Natural killer cell treated with Interleukin-12 subunit alpha and Interleukin-12 subunit beta and Interleukin-15 and Interleukin-18, amount 100 ng/mL, for 72 hours (primary cell): Measurements from ENCODE around the gene SH3BGRL3. TPM values are rescaled to one million over a fixed set of nuclear protein-coding genes. Genes with fewer than 3 reads are reported as not detected.
A peak's percentile ranks its signal among the peaks of the same experiment; 100 is the strongest.

Source experiments
- ATAC-seq, 2 donors: fragments of 150-1000 bp; cut with Tn5 transposase in 1 of 2; sonication (Bioruptor Pico), chemical (Tn5 transposase) in 1 of 2; 2 replicates each; pipeline ENCODE4 v1.10.0; 2021
- DNase-seq: peaks from one replicate; pipeline ENCODE4 v3.0.0; 2022; ENCODE audit warnings: low spot score
- H3K27ac Mint-ChIP-seq, 2 donors: 1 replicate in 1 of 2; 2 replicates in 1 of 2; pipeline ENCODE4 v1.8.0; 2022; ENCODE audit warnings: mixed read lengths in 2 of 2, mild to moderate bottlenecking in 1 of 2, moderate library complexity in 1 of 2
- H3K27me3 Mint-ChIP-seq, 2 donors: 1 replicate in 1 of 2; 2 replicates in 1 of 2; pipeline ENCODE4 v1.8.0; 2022; ENCODE audit warnings: mixed read lengths in 2 of 2
- H3K36me3 Mint-ChIP-seq: one replicate; pipeline ENCODE4 v1.8.0; 2022; ENCODE audit warnings: mixed read lengths
- H3K4me1 Mint-ChIP-seq, 2 donors: 1 replicate in 1 of 2; 2 replicates in 1 of 2; pipeline ENCODE4 v1.8.0; 2022; ENCODE audit warnings: low read depth in 2 of 2, mixed read lengths in 2 of 2, mild to moderate bottlenecking in 1 of 2
- H3K4me3 Mint-ChIP-seq: one replicate; pipeline ENCODE4 v1.8.0; 2022; ENCODE audit warnings: mixed read lengths
- H3K9me3 Mint-ChIP-seq: 2 replicates; pipeline ENCODE4 v1.8.0; 2022; ENCODE audit warnings: mixed read lengths
- total RNA-seq, 2 donors: library from RNA; stranded (reverse); gene quantifications; one replicate each; pipeline ENCODE4 v1.2.3, GENCODE V29; 2022

Gene SH3BGRL3
- total RNA-seq, 2 donors from 2014 or later: 203 to 249 TPM

DNA sequence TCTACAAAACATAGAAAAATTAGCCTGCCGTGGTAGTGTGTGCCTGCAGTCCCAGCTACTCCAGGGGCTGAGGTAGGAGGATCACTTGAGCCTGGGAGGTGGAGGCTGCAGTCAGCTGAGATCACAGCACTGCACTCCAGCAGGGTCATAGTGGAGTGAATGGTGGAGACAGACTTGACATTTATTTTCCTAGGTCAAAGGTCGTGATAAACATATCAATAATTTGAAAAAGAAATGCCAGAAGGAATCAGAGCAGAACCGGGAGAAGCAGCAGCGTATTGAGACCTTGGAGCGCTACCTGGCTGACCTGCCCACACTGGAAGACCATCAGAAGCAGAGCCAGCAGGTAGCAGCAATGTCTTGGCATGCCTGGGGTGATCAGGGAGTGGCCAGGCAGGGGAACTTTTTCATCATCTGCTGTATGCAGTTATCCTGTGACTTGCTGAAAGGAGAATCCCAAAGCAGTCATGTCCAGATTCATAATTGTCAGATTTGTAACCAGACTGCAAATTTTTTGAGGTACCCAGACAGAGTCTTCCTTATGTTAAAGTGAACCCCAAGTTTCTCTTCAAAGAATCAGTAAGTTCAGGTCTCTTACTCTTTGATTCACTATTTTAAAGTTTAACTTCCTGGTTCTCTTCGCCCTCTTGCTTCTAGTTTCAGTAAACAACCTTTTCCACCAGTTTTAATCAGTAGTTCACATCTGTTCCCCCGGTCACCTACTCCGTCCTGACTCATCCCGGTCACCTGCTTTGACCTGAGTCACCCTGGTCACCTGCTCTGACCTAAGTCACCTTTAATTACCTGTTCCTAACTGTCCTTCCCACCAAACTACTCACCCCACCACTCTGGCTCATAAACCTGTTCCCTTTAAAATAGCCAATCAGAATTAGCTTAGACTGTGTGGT, 11.3 kb upstream of the SH3BGRL3 start:
- Mint-ChIP-seq H3K36me3 (peaks cover 52% of the 10 kb centered on the region), H3K27ac (no peak overlapping the region), H3K4me3 (no peak overlapping the region), H3K9me3 (peaks cover 6% of the 10 kb centered on the region), H3K4me1 (no peaks in the 10 kb centered on the region), H3K27me3 (no peaks in the 10 kb centered on the region)
- ATAC-seq (no peak), DNase-seq (no peak)

DNA sequence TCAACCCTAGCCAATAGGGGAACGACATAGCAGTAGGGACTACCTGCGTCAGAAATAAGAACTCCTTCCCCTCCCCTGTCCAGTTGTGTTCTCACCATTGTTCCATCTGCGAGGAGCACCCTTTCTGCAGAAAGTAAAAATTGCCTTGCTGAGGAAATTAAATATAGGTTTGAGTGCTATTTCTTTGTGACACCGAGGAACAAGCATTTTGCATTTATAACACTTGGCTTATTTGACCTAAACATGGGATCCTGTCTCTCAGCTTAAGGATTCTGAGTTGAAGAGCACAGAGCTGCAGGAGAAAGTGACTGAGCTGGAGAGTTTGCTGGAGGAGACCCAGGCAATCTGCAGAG, 10.7 kb upstream of the SH3BGRL3 start:
- Mint-ChIP-seq H3K36me3 (peaks cover 47% of the 10 kb centered on the region), H3K4me1 (peaks cover under 1 to 2% of the 10 kb centered on the region in 2 donors), H3K9me3 (peaks cover 6% of the 10 kb centered on the region), H3K4me3 (no peak overlapping the region), H3K27me3 (no peaks in the 10 kb centered on the region), H3K27ac (no peak overlapping the region)
- ATAC-seq (no peak), DNase-seq (no peak)

DNA sequence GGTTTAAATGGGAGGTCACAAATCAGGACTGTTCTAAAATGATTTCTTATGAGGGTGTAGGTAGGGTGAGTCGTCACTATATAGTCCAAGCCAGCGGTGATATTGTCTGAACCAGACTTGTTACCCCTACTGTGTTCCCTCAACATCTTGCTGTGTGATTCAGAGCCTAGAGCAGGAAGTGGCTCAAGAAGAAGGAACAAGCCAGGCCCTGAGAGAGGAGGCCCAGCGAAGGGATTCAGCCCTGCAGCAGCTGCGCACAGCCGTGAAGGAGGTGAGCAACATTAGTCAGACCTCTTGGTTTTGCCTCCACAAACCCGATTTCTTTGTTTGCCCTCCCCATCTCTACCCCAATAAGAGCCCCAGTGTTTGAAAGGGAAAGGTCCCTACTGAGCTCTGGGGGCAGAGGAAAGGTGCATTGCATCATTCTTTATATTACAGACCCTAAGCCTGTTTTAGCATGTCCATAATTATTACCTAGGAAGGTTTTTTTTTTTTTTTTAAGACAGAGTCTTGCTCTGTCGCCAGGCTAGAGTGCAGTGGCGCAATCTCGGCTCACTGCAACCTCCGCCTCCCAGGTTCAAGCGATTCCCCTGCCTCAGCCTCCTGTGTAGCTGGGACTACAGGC, 5.0 kb upstream of the SH3BGRL3 start:
- Mint-ChIP-seq H3K36me3 (peaks cover 20% of the 10 kb centered on the region), H3K4me3 (no peak overlapping the region), H3K27me3 (no peaks in the 10 kb centered on the region), H3K4me1 (peaks cover 45 to 49% of the 10 kb centered on the region in 2 donors), H3K9me3 (no peaks in the 10 kb centered on the region), H3K27ac (peak overlapping the region; percentile 17 to 84)
- DNase-seq (no peak), ATAC-seq (no peak)

DNA sequence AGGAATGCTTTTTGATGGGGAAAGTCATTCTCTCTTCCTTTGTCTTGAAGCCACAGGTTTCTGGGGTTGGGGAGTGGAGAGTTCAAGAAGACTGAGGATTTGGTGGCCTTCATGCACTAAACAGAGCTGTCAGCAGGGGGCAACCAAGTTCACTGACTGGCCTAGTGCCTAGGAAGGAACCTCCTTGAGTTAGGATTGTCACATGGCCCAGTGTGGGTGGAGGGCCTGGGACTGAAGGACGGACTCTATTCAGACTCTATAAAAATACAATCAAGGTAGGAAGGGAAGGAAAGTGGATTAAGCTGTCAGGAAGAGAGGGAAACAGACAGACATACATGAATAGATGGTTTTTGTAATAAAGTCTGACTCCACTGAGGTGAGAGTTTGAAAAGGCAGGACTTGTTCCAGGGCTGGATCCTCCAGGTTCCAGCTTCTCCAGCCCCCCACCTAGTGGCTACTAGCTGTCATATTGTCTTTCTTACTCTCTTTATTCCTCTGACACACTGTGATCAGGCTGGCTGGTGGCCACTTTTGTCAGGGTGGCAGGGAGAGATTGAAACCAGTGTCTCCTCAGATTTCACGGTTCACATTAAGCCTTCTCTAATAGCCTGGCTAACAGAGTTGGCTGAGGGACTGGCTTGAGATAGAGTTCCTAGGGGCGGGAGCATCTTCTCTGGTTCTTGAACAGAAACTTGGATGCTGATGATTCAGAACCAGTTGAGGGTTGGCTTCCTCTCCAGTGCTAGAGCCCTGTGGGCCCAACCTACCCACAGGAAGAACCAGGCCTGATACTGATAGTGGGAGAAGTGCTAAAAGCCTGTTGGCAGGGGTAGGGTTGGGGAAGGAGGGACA, 4.1 kb upstream of the SH3BGRL3 start:
- H3K27me3 Mint-ChIP-seq: no peaks in the 10 kb centered on the region
- H3K4me3 Mint-ChIP-seq: peak overlapping the region; percentile 86
- peaks cover 16% of the 10 kb centered on the region for H3K36me3 Mint-ChIP-seq
- H3K27ac Mint-ChIP-seq: peak overlapping the region; percentile 75 to 84
- ATAC-seq: peak; percentile 84
- peak; percentile 82 for DNase-seq
- peaks cover 48 to 54% of the 10 kb centered on the region in 2 donors for H3K4me1 Mint-ChIP-seq
- no peaks in the 10 kb centered on the region for H3K9me3 Mint-ChIP-seq

DNA sequence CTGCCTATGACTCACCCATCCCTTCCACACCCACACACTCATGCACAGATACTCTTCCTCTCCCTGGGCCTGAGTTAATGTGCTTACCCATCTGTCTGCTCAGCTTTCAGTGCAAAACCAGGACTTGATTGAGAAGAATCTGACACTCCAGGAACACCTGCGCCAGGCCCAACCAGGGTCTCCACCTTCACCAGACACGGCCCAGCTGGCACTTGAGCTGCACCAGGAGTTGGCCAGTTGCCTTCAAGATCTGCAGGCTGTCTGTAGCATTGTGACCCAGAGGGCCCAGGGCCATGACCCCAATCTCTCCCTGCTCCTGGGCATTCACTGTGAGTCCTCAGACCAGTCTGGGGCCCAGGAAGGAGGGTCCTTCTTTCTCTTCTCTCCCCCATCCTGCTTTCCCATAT, 3.5 kb upstream of the SH3BGRL3 start:
- no peaks in the 10 kb centered on the region for H3K27me3 Mint-ChIP-seq
- peaks cover 11% of the 10 kb centered on the region for H3K36me3 Mint-ChIP-seq
- peak overlapping the region; percentile 86 for H3K4me3 Mint-ChIP-seq
- DNase-seq (no peak), ATAC-seq (no peak)
- peak overlapping the region; percentile 75 to 84 for H3K27ac Mint-ChIP-seq
- H3K9me3 Mint-ChIP-seq: no peaks in the 10 kb centered on the region
- H3K4me1 Mint-ChIP-seq: peaks cover 54 to 61% of the 10 kb centered on the region in 2 donors

DNA sequence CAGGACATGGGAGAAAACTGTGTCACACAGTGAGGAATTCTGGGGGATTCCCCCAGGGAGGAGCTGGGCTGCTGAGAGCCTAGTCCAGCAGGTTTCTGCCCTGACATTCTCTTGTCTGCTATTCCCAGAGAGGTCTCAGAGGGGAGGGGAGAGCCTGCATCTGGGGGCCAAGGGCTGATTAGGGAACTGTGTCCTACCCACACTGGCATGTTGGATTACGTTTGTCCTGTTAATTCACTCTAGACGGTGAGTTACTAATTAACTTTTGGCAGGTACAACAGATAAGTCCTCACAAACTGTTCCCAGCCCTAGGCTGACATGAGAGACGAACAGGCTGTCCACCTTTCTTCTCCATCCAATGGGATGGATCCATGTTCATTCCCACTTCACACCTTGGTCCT, 2.6 kb upstream of the SH3BGRL3 start:
- H3K27me3 Mint-ChIP-seq: no peaks in the 10 kb centered on the region
- H3K36me3 Mint-ChIP-seq: peaks cover 5% of the 10 kb centered on the region
- peaks cover 57 to 64% of the 10 kb centered on the region in 2 donors for H3K4me1 Mint-ChIP-seq
- DNase-seq: no peak
- H3K27ac Mint-ChIP-seq: peak overlapping the region; percentile 75 to 84
- no peaks in the 10 kb centered on the region for H3K9me3 Mint-ChIP-seq
- ATAC-seq: no peak
- peak overlapping the region; percentile 93 for H3K4me3 Mint-ChIP-seq

DNA sequence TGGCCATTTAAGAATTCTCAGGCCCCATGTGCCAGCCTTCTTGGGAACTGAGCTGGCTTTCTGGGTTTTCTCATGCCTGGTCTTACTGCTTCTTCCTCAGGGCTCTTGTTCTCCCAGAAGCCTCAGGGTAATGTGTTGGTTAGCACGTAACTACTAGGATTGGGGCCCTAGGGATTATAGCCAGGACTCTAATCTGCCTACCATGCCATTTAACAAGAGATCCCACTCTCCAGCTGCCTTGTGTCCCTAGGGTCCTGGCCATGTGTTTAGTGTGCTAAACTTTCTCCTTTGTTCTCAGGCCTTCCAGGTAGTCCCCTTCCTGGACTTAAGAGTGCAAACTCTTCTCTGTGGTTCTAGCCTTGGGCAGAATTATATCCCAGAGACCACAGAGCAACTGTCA, 2.2 kb upstream of the SH3BGRL3 start:
- Mint-ChIP-seq H3K27me3 (no peaks in the 10 kb centered on the region), H3K4me3 (peak overlapping the region; percentile 93), H3K4me1 (peaks cover 61 to 66% of the 10 kb centered on the region in 2 donors), H3K27ac (peak overlapping the region; percentile 75 to 84), H3K9me3 (no peaks in the 10 kb centered on the region), H3K36me3 (peaks cover 5% of the 10 kb centered on the region)
- no peak for DNase-seq
- ATAC-seq: no peak

DNA sequence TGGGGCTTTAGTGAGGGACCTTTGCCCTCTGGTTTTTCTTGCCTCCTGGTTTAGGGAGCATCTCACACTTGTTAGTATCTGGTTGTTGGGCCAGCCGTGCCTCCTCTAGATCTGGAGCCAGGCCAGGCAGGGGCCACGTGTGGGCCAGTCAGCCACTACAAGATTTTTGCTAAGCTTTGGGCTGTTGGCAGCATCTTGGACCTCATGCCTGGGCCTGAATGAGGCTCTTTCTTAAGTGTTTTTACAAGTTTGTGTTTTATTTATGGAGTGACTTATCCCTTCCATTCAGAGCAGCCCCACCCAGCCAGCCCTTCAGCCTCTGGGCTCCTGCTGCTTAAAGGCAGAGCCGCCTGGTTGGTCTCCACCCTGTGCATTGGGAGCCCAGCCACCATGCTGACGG, 1.6 kb upstream of the SH3BGRL3 start:
- Mint-ChIP-seq H3K9me3 (no peaks in the 10 kb centered on the region), H3K27ac (peak overlapping the region; percentile 75 to 84), H3K36me3 (peaks cover 5% of the 10 kb centered on the region), H3K4me3 (peak overlapping the region; percentile 93), H3K27me3 (no peaks in the 10 kb centered on the region), H3K4me1 (peaks cover 67 to 72% of the 10 kb centered on the region in 2 donors)
- no peak for ATAC-seq
- DNase-seq: no peak

DNA sequence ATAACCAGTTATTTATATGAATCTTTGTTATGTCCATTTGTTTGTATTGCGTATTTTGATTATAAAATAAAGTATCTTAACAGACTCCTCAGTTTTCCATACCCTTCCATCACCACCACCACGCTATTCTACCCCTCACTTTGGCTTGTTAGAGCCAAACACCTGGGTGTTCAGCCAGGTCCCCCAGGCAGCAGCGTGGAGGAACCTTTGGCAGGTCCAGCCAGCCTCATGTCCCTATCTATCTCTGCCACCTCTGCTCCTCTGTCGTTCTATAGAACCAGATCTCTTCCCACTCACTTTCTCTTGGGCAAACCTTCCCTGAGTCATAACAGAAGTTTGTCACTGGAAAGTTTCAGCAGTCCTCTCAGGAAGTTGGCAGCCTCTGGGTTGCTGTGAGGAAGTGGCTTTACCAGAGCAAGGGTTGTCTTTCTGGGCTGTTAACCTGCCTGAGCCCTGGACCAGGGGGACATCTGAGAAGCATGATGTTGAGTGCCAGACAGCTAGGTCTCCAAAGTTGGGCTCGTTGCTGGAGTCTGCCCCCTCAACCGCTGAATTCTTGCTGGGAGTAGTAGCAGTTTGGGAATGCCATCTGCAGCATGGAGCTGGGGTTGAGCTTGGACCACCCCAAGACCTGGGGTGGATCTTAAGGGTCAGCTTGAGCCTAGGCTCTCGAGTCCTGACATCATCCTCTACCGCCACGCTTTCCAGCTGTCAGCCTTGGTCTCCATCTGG, 996 bp upstream of the SH3BGRL3 start:
- peak overlapping the region; percentile 93 for H3K4me3 Mint-ChIP-seq
- H3K27ac Mint-ChIP-seq: peak overlapping the region; percentile 75 to 84
- peaks cover 5% of the 10 kb centered on the region for H3K36me3 Mint-ChIP-seq
- peaks cover 72 to 77% of the 10 kb centered on the region in 2 donors for H3K4me1 Mint-ChIP-seq
- no peak for DNase-seq
- peak in 1 of 2 donors; percentile 2 for ATAC-seq
- H3K27me3 Mint-ChIP-seq: no peaks in the 10 kb centered on the region
- H3K9me3 Mint-ChIP-seq: no peaks in the 10 kb centered on the region

DNA sequence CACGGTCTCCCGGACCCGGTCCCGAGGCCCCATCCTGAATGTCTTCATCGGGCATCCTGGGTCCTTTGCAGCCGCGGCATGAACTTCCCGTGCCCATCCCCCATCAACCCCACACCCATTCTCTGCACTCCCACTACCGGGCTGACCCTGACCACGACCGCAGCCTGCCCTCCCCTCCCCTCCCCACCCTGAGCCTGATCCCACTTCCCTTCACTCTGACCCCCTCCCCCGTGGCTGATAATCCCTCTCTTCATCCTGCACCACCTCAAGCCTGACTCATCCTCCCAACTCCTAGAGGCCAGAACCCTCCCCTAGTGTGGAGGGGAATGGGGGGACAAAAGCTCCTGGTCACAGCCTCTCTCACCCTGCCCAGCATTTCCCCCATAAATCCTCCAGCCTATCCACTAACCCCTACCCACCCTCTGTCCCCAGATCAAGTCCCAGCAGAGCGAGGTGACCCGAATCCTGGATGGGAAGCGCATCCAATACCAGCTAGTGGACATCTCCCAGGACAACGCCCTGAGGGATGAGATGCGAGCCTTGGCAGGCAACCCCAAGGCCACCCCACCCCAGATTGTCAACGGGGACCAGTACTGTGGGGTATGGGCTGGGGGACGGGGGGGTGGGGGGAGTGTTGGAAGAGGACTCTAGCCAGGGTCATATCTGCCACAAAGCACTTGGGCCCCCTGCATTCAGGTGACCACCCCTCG, 602 bp downstream of the SH3BGRL3 start:
- ATAC-seq: no peak
- H3K27me3 Mint-ChIP-seq: no peaks in the 10 kb centered on the region

DNA sequence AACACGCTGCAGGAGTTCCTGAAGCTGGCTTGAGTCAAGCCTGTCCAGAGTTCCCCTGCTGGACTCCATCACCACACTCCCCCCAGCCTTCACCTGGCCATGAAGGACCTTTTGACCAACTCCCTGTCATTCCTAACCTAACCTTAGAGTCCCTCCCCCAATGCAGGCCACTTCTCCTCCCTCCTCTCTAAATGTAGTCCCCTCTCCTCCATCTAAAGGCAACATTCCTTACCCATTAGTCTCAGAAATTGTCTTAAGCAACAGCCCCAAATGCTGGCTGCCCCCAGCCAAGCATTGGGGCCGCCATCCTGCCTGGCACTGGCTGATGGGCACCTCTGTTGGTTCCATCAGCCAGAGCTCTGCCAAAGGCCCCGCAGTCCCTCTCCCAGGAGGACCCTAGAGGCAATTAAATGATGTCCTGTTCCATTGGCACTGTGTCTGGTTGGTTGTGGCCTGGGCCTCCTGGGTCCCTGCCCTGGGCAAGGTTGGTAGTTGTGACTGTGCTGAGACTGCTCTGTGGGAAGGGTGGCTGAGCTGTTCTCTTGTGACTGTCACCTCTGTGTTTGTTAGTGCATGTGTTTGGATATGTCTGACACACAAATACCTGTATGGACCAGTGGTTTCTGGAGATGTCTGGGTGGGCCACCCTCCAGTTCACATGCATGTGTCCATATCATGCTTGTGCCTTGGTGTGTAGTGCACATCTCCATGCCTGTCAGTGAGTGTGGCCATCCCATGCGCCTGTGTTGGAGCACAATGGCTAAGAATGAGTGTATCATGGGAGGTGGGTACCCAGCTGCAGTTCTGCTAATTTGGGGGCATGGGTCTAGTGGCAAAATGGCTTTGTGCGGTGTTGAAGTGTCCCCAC, 1.4 kb downstream of the SH3BGRL3 start:
- H3K27me3 Mint-ChIP-seq: no peaks in the 10 kb centered on the region
- H3K27ac Mint-ChIP-seq: peak overlapping the region; percentile 75 to 84
- H3K36me3 Mint-ChIP-seq: peaks cover 5% of the 10 kb centered on the region
- DNase-seq (no peak), ATAC-seq (no peak)
- peak overlapping the region; percentile 93 for H3K4me3 Mint-ChIP-seq
- H3K9me3 Mint-ChIP-seq: no peaks in the 10 kb centered on the region
- H3K4me1 Mint-ChIP-seq: peaks cover 74% of the 10 kb centered on the region in 2 donors

More for the DNA sequence above, 602 bp downstream of the SH3BGRL3 start:
- H3K4me3 Mint-ChIP-seq: peak overlapping the region; percentile 93
- DNase-seq: no peak
- H3K4me1 Mint-ChIP-seq: peaks cover 77 to 78% of the 10 kb centered on the region in 2 donors
- peak overlapping the region; percentile 75 to 84 for H3K27ac Mint-ChIP-seq
- H3K9me3 Mint-ChIP-seq: no peaks in the 10 kb centered on the region
- H3K36me3 Mint-ChIP-seq: peaks cover 5% of the 10 kb centered on the region

DNA sequence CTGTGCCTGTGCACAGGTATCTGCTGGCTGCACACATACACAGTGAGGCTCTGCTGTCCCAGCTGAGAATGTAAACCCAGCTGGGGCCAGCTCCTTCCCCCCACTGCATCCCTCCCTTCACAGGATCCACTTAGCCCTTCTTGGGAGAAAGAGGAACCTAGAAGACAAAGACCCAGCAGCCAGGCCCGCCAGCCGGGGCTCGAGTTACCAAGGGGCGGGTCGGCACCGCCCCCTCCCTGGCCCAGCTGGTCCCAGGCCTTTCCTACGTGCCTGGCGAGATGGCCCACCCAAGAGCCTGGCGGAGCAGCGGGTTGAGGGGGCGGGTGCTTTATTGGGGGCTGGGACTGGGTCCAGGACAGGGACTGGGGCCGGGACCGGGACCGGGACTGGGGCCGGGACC, 2.1 kb downstream of the SH3BGRL3 start:
- Mint-ChIP-seq H3K27me3 (no peaks in the 10 kb centered on the region), H3K4me1 (peaks cover 71% of the 10 kb centered on the region in 2 donors), H3K27ac (peak overlapping the region in 1 of 2 donors; percentile 84), H3K4me3 (peak overlapping the region; percentile 93), H3K9me3 (no peaks in the 10 kb centered on the region), H3K36me3 (peaks cover 1% of the 10 kb centered on the region)
- DNase-seq (no peak), ATAC-seq (no peak)
